ENCODE data around the gene COPB1. TPM values are rescaled to one million over a fixed set of nuclear protein-coding genes. Genes with fewer than 3 reads are reported as not detected.

The COPB1 gene
- total and polyA plus RNA-seq, 2 of the 8 experiments (the other 6 are each of a cell fraction or from before 2014, with no cell fraction given), result 28.7 to 72.1 TPM

- no peak for TF ChIP-seq JUND (IDR thresholded peaks at IDR 0.05; ENCODE audit: low read length)
- TF ChIP-seq CBX5 (IDR thresholded peaks at IDR 0.05; ENCODE audit: low read depth, low read length), result no peak
- no peak for TF ChIP-seq HDAC2 (IDR thresholded peaks at IDR 0.05; ENCODE audit: borderline replicate concordance in 1 of 2, low read depth in 2 of 2, low read length in 2 of 2)
- no peak for TF ChIP-seq SAP30 (IDR thresholded peaks at IDR 0.05; ENCODE audit: insufficient read depth, insufficient replicate concordance, low read length)
- TF ChIP-seq, protein P1, sequence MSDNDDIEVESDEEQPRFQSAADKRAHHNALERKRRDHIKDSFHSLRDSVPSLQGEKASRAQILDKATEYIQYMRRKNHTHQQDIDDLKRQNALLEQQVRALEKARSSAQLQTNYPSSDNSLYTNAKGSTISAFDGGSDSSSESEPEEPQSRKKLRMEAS (IDR thresholded peaks at IDR 0.05), result no peak
- TF ChIP-seq CEBPB (IDR thresholded peaks at IDR 0.05; ENCODE audit: low read depth, low read length), result no peak
- no peak for TF ChIP-seq POLR2AphosphoS5 (IDR thresholded peaks at IDR 0.05; ENCODE audit: low read depth, low read length)
- TF ChIP-seq CBX8 (IDR thresholded peaks at IDR 0.05; ENCODE audit: borderline replicate concordance, low read depth, low read length), result no peak
These were observed 55.0 kb downstream of the COPB1 start (continued) for GRCh38 chr11:14444441-14445189.

Data from H1 (cell line).